GM12878 (cell line): ENCODE results near the gene CEP170B. TPM values are rescaled to one million over a fixed set of nuclear protein-coding genes. Genes with fewer than 3 reads are reported as not detected.

ENCODE experiments used
- BACH1 ChIP-seq: fragments of 450-650 bp; IDR thresholded peaks from 2 replicates; pipeline ENCODE4 v1.6.1; 2017; ENCODE audit warnings: mild to moderate bottlenecking, borderline replicate concordance
- BHLHE40 ChIP-seq, 2 experiments: fragments of 450-650 bp in 1 of 2; IDR thresholded peaks; 2 replicates each; pipeline ENCODE4 v1.6.1; 2011 to 2017; ENCODE audit warnings: low read depth in 2 of 2, borderline replicate concordance in 1 of 2, improper control_type of control experiment in 1 of 2, low read length in 1 of 2, mild to moderate bottlenecking in 1 of 2
- CBX5 ChIP-seq: sonication (generic); IDR thresholded peaks from 2 replicates; pipeline ENCODE4 v1.6.1; 2016; ENCODE audit warnings: low read depth, moderate library complexity, mild to moderate bottlenecking, inconsistent platforms
- HDAC2 ChIP-seq: fragments of 200-600 bp; sonication (generic); IDR thresholded peaks from 2 replicates; pipeline ENCODE4 v1.6.1; 2017
- IKZF1 ChIP-seq: fragments of 450-650 bp; conservative IDR thresholded peaks from 2 replicates; pipeline ENCODE4 v1.6.1; 2017; ENCODE audit warnings: antibody characterized with exemption, mild to moderate bottlenecking
- LARP7 ChIP-seq: fragments of 450-650 bp; IDR thresholded peaks from 2 replicates; pipeline ENCODE4 v1.6.1; 2017; ENCODE audit warnings: mild to moderate bottlenecking
- MLLT1 ChIP-seq: fragments of 450-650 bp; IDR thresholded peaks from 2 replicates; pipeline ENCODE4 v1.6.1; 2016; ENCODE audit warnings: mild to moderate bottlenecking
- RELA ChIP-seq: fragments of 450-650 bp; IDR thresholded peaks from 2 replicates; pipeline ENCODE4 v1.8.0; 2014; ENCODE audit warnings: borderline replicate concordance; ENCODE audit not compliant: partially characterized antibody
- RUNX3 ChIP-seq: IDR thresholded peaks from 2 replicates; pipeline ENCODE4 v1.6.1; 2012; ENCODE audit warnings: low read length, inconsistent platforms
- SREBF1 ChIP-seq: IDR thresholded peaks from 2 replicates; pipeline ENCODE4 v1.6.1; 2012; ENCODE audit warnings: mild to moderate bottlenecking, low read length
- SRF ChIP-seq, 2 experiments: IDR thresholded peaks; 2 replicates each; pipeline ENCODE4 v1.6.1; 2011; ENCODE audit warnings: low read depth in 2 of 2, low read length in 2 of 2, mild to moderate bottlenecking in 1 of 2, moderate library complexity in 1 of 2
- SUPT20H ChIP-seq: IDR thresholded peaks from 2 replicates; pipeline ENCODE4 v1.6.1; 2011; ENCODE audit warnings: low read depth, mild to moderate bottlenecking, low read length, moderate library complexity, borderline replicate concordance; ENCODE audit not compliant: control insufficient read depth
- TCF3 ChIP-seq: IDR thresholded peaks from 2 replicates; pipeline ENCODE4 v1.6.1; 2012; ENCODE audit warnings: low read depth, mild to moderate bottlenecking, low read length, borderline replicate concordance; ENCODE audit not compliant: insufficient read depth
- TCF7 ChIP-seq: IDR thresholded peaks from 2 replicates; pipeline ENCODE4 v1.6.1; 2014; ENCODE audit warnings: antibody characterized with exemption, borderline replicate concordance
- USF2 ChIP-seq: IDR thresholded peaks from 2 replicates; pipeline ENCODE4 v1.6.1; 2011; ENCODE audit warnings: low read depth, low read length, improper control_type of control experiment, borderline replicate concordance
- polyA plus RNA-seq, 11 experiments: library from polyadenylated mRNA; depleted of rRNA in 4 of 11; unstranded in 6 of 11; stranded (reverse) in 5 of 11; fragments of >200 nt; fragmentation: Nextera tagmentation in 4 of 11; fragmentation: Illumina TruSeq in 1 of 11; extraction: Ambion mirVana in 4 of 11; extraction: Trizol in 1 of 11; gene quantifications; 1 replicate in 1 of 11; 2 replicates in 10 of 11; pipeline versions ENCODE4 v1.2.1 to v1.2.3, GENCODE V29; 2011 to 2016; ENCODE audit warnings: inconsistent platforms in 2 of 11, missing spikeins in 2 of 11, low read depth in 1 of 11
- total RNA-seq, 4 experiments: library from RNA; depleted of rRNA in 3 of 4; stranded (reverse); fragments of >200 nt in 3 of 4; fragmentation: Illumina TruSeq in 1 of 4; extraction: Trizol in 1 of 4; gene quantifications; 2 replicates each; pipeline versions ENCODE4 v1.2.1 to v1.2.3, GENCODE V29; 2013 to 2021
- TF ChIP-seq, protein P1 (sequence below): fragments of 450-650 bp; formaldehyde crosslinking; IDR thresholded peaks from 2 replicates; pipeline ENCODE4 v1.5.0; 2022; ENCODE audit warnings: mild to moderate bottlenecking, missing genetic modification characterization
- TF ChIP-seq, protein P2 (sequence below): fragments of 450-650 bp; formaldehyde crosslinking; IDR thresholded peaks from 2 replicates; pipeline ENCODE4 v1.4.0; 2022; ENCODE audit warnings: mild to moderate bottlenecking, moderate library complexity

The CEP170B gene
- total and polyA plus RNA-seq, 10 of the 15 experiments (the other 5 are each of a cell fraction or from before 2014, with no cell fraction given), result 0.01 to 0.44 (median 0.05) TPM; not detected in 4

- TF ChIP-seq, protein P1, sequence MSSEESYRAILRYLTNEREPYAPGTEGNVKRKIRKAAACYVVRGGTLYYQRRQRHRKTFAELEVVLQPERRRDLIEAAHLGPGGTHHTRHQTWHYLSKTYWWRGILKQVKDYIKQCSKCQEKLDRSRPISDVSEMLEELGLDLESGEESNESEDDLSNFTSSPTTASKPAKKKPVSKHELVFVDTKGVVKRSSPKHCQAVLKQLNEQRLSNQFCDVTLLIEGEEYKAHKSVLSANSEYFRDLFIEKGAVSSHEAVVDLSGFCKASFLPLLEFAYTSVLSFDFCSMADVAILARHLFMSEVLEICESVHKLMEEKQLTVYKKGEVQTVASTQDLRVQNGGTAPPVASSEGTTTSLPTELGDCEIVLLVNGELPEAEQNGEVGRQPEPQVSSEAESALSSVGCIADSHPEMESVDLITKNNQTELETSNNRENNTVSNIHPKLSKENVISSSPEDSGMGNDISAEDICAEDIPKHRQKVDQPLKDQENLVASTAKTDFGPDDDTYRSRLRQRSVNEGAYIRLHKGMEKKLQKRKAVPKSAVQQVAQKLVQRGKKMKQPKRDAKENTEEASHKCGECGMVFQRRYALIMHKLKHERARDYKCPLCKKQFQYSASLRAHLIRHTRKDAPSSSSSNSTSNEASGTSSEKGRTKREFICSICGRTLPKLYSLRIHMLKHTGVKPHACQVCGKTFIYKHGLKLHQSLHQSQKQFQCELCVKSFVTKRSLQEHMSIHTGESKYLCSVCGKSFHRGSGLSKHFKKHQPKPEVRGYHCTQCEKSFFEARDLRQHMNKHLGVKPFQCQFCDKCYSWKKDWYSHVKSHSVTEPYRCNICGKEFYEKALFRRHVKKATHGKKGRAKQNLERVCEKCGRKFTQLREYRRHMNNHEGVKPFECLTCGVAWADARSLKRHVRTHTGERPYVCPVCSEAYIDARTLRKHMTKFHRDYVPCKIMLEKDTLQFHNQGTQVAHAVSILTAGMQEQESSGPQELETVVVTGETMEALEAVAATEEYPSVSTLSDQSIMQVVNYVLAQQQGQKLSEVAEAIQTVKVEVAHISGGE, result peak; percentile 87
- no peak for TF ChIP-seq RUNX3
- TF ChIP-seq RELA, result no peak
- TF ChIP-seq TCF7, result no peak
- TF ChIP-seq BHLHE40 (IDR thresholded peaks at IDR 0.05; ENCODE audit: borderline replicate concordance in 1 of 2, low read depth in 2 of 2, low read length in 1 of 2), result peak in 1 of 2 experiments; percentile 32; a peak in 1 of 4 replicates
- 0 out of 2 replicates have a peak, but pooled peaks have one; percentile 42 for TF ChIP-seq BACH1
- no peak for TF ChIP-seq SREBF1
- TF ChIP-seq SRF (IDR thresholded peaks at IDR 0.05; ENCODE audit: low read depth in 2 of 2, low read length in 2 of 2), result 0 out of 4 replicates have a peak, but pooled peaks of 1 of the 2 experiments have one; percentile 50
- no peak for TF ChIP-seq HDAC2
- peak; percentile 63; the same call in 1 of the 2 replicates for TF ChIP-seq IKZF1
- TF ChIP-seq, protein P2, sequence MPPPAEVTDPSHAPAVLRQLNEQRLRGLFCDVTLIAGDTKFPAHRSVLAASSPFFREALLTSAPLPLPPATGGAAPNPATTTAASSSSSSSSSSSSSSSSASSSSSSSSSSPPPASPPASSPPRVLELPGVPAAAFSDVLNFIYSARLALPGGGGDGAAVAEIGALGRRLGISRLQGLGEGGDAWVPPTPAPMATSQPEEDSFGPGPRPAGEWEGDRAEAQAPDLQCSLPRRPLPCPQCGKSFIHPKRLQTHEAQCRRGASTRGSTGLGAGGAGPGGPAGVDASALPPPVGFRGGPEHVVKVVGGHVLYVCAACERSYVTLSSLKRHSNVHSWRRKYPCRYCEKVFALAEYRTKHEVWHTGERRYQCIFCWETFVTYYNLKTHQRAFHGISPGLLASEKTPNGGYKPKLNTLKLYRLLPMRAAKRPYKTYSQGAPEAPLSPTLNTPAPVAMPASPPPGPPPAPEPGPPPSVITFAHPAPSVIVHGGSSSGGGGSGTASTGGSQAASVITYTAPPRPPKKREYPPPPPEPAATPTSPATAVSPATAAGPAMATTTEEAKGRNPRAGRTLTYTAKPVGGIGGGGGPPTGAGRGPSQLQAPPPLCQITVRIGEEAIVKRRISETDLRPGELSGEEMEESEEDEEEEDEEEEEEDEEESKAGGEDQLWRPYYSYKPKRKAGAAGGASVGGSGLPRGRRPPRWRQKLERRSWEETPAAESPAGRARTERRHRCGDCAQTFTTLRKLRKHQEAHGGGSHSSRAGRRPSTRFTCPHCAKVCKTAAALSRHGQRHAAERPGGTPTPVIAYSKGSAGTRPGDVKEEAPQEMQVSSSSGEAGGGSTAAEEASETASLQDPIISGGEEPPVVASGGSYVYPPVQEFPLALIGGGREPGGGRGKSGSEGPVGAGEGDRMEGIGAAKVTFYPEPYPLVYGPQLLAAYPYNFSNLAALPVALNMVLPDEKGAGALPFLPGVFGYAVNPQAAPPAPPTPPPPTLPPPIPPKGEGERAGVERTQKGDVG (CRISPR knock-in tag), result no peak
- TF ChIP-seq USF2, result no peak
- TF ChIP-seq MLLT1, result no peak
- TF ChIP-seq LARP7, result peak; percentile 75
- 0 out of 2 replicates have a peak, but pooled peaks have one; percentile 33 for TF ChIP-seq TCF3
- TF ChIP-seq SUPT20H, result no peak
- peak; percentile 39; the same call in 1 of the 2 replicates for TF ChIP-seq CBX5
Measured at GRCh38 chr14:104932676-104933631, 67.9 kb downstream of the CEP170B start (continued).
